Peyer's patch (tissue), 4 donors: ENCODE data around the gene VPS13A.

Experiments used
- POLR2A ChIP-seq, 2 donors: fragments of 450-650 bp; IDR thresholded peaks; one replicate each; pipeline ENCODE4 v1.5.1; 2017; ENCODE audit warnings: antibody characterized with exemption in 2 of 2, mild to moderate bottlenecking in 2 of 2, moderate library complexity in 2 of 2
- TF ChIP-seq, protein P1 (sequence below), 6 experiments: fragments of 450-650 bp in 4 of 6; fragments of 200-600 bp in 2 of 6; sonication (generic) in 1 of 6; IDR thresholded peaks; one replicate each; pipeline ENCODE4 v1.5.1; 2017 to 2019; ENCODE audit warnings: antibody characterized with exemption in 6 of 6, mild to moderate bottlenecking in 3 of 6, moderate library complexity in 1 of 6

DNA sequence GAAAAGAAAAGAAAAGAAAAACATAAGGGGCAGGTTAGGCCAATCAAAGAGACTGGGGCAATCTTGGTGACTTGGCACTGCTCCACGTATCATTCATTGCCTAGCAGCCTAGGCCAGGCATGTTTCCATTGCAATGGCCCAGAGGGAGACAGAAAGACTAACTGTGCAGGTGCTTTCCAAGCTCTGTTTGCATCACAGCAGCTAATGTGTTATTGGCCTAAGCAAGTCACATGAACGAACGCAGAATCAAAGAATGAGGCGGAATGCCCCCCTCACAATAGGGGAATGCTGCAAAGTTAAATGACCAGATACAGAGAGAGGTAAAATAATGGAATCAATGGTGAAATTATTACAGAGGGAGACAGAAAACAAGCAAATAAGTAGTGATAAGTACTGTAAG, 11.1 kb upstream of the VPS13A start:
- no peak for TF ChIP-seq POLR2A (IDR thresholded peaks at IDR 0.05)
- TF ChIP-seq, protein P1, sequence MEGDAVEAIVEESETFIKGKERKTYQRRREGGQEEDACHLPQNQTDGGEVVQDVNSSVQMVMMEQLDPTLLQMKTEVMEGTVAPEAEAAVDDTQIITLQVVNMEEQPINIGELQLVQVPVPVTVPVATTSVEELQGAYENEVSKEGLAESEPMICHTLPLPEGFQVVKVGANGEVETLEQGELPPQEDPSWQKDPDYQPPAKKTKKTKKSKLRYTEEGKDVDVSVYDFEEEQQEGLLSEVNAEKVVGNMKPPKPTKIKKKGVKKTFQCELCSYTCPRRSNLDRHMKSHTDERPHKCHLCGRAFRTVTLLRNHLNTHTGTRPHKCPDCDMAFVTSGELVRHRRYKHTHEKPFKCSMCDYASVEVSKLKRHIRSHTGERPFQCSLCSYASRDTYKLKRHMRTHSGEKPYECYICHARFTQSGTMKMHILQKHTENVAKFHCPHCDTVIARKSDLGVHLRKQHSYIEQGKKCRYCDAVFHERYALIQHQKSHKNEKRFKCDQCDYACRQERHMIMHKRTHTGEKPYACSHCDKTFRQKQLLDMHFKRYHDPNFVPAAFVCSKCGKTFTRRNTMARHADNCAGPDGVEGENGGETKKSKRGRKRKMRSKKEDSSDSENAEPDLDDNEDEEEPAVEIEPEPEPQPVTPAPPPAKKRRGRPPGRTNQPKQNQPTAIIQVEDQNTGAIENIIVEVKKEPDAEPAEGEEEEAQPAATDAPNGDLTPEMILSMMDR (IDR thresholded peaks at IDR 0.05): no peak
